ENCODE data around the gene INVS.

- TF ChIP-seq CTCF (conservative IDR thresholded peaks at IDR 0.05) (no peak), ZFX (IDR thresholded peaks at IDR 0.05) (no peak)
These were observed 15.5 kb upstream of the INVS start for GRCh38 chr9:100083448-100084127.
